ENCODE data around the gene ZNF133.
"Not testable (repeated sequence)": the region's sequence is repeated elsewhere in the genome, so short reads cannot be mapped to it uniquely, and the experiment has no call there.

Gene ZNF133

GRCh38 chr20:18287915-18288748, at the start of gene ZNF133:
ZNF133 (plus strand) TSS chr20:18288527; CDS start chr20:18305687, 17,160 bp downstream.
- peak; percentile 96 for DNase-seq
- in situ Hi-C loops (cut with MboI; ENCODE audit: low pct_unique_long_range_greater_than_20kb, low sequenced_read_pairs) = no loop called here

DNA sequence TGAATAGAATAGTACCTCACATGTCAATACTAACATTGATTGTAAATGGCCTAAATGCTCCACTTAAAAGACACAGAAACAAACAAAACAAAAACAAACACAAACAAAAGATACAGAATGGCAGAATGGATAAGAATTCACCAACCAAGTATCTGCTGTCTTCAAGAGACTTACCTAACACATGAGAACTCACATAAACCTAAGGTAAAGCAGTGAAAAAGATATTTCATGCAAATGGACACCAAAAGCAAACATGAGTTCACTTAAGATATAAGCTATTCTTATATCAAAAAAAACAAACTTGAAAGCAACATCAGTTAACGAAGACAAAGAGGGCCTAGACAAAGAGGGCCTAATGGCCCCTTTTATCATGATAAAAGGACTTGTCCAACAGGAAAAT, 47.3 kb upstream of the ZNF133 start:
- no peak for DNase-seq
- in situ Hi-C loops (cut with MboI; ENCODE audit: low pct_unique_long_range_greater_than_20kb, low sequenced_read_pairs) = no loop called here

DNA sequence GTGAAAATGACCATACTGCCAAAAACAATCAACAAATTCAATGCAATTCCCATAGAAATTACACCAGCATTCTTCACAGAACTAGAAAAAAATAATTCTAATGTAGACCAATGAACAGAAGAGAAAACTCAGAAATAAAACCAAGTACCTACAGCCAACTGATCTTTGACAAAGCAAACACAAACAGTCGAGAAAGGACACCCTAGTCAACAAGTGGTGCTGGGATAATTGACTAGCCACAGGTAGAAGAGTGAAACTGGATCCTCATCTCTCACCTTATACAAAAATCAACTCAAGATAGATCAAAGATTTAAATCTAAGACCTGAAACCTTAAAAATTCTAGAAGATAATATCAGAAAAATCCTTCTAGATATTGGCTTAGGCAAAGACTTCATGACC, 44.5 kb upstream of the ZNF133 start:
- in situ Hi-C loops (cut with MboI; ENCODE audit: low pct_unique_long_range_greater_than_20kb, low sequenced_read_pairs) = no loop called here
- no peak for DNase-seq

- in situ Hi-C loops (cut with MboI; ENCODE audit: low pct_unique_long_range_greater_than_20kb, low sequenced_read_pairs); DNase-seq: not testable (repeated sequence)
These were observed 39.8 kb upstream of the ZNF133 start for GRCh38 chr20:18248545-18248944.

- in situ Hi-C loops (cut with MboI; ENCODE audit: low pct_unique_long_range_greater_than_20kb, low sequenced_read_pairs) = no loop called here
These were observed 38.1 kb upstream of the ZNF133 start for GRCh38 chr20:18250217-18250616.

DNA sequence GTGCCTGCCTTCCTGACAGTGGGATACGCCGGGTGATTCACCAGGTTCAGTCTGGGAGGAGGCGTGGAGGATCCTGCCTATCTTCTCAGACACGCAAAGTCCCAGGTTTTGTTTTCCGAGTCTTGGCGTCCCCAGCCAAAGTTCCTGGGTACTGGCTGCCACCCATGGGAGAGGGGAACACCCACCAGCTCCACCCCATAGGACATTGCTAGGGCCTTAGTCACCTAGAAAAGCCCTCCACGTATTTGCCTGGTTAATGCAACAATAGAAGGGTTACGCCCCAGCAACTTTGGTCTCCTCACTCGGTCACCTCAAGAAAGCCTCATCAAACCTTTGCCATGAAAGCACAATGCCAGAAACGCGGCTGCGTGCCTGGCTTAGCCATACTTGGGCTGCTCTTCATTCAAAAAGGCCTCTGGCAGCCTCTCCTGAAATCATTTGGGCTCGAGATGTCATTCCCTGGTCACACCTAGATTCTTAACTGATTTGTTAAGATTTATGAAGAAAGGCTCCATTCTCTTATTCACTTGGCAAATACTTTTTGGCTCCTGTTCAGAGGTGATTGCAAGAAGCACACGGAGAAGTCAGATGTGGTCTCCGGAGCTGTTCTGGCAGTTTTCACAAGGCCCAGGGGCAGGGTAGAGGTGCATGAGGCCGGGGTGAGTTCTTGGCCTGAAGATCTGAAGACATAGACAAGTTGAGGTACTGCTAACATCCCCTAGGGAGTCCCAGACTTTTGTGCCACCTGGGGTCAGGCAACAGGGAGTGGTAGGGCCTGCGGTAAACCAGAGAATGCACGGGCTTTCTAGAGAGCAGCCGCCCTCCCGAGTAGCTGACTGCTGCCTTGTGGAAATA, 35.5 kb upstream of the ZNF133 start:
- no peak for DNase-seq
- in situ Hi-C loops (cut with MboI; ENCODE audit: low pct_unique_long_range_greater_than_20kb, low sequenced_read_pairs) = no loop called here

More at GRCh38 chr20:18250217-18250616, 38.1 kb upstream of the ZNF133 start:
- no peak for DNase-seq

GRCh38 chr20:18254615-18255014, 33.7 kb upstream of the ZNF133 start:
- DNase-seq = no peak
- in situ Hi-C loops (cut with MboI; ENCODE audit: low pct_unique_long_range_greater_than_20kb, low sequenced_read_pairs) = no loop called here

GRCh38 chr20:18255526-18255925, 32.8 kb upstream of the ZNF133 start:
- in situ Hi-C loops (cut with MboI; ENCODE audit: low pct_unique_long_range_greater_than_20kb, low sequenced_read_pairs) = no loop called here
- DNase-seq = no peak

GRCh38 chr20:18256440-18257090, 31.8 kb upstream of the ZNF133 start:
- in situ Hi-C loops (cut with MboI; ENCODE audit: low pct_unique_long_range_greater_than_20kb, low sequenced_read_pairs) = no loop called here
- no peak for DNase-seq

- DNase-seq = no peak
- in situ Hi-C loops (cut with MboI; ENCODE audit: low pct_unique_long_range_greater_than_20kb, low sequenced_read_pairs) = no loop called here
These were observed 30.0 kb upstream of the ZNF133 start for GRCh38 chr20:18258126-18258860.

DNA sequence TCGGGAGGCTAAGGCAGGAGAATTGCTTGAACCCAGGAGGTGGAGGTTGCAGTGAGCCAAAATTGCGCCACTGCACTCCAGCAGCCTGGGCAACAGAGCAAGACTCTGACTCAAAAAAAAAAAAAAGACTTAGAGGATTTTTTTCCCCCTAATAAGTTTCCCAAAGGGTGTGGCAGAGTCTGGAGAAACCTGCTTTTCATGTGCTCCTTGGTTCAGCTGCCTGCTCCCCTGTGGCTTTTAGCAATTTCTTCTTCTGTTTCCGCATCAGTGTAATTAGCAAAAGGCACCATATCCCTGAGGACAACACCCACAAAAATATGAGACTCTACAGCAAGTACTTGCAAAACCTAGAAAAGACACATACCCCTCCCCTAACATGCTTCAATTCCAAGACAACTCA, 28.6 kb upstream of the ZNF133 start:
- in situ Hi-C loops (cut with MboI; ENCODE audit: low pct_unique_long_range_greater_than_20kb, low sequenced_read_pairs) = no loop called here

GRCh38 chr20:18263723-18264122, 24.6 kb upstream of the ZNF133 start:
- in situ Hi-C loops (cut with MboI; ENCODE audit: low pct_unique_long_range_greater_than_20kb, low sequenced_read_pairs) = no loop called here
- DNase-seq = no peak

More for the DNA sequence above, 28.6 kb upstream of the ZNF133 start:
- DNase-seq = no peak

DNA sequence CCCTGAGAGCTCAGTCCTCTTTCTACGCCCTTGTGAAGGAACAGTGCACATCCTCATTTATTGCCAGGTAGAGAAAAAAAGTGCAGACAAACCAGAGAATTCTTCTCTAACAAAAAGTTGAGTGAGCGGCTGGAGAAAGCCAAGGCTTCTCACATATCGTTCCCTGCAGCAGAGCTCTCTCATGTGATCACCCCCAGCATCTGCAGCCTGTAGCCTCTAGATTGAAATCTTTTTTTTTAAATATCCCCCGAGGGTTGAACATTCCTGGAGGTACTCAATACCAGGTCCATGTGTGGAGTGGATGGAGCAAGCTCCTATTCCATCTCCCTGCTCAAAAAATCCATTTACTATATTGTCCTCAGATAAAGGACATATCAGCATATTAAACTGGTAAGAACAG, 22.9 kb upstream of the ZNF133 start:
- no peak for DNase-seq
- in situ Hi-C loops (cut with MboI; ENCODE audit: low pct_unique_long_range_greater_than_20kb, low sequenced_read_pairs) = no loop called here

GRCh38 chr20:18266282-18266681, 22.0 kb upstream of the ZNF133 start:
- in situ Hi-C loops (cut with MboI; ENCODE audit: low pct_unique_long_range_greater_than_20kb, low sequenced_read_pairs) = no loop called here
- DNase-seq = no peak

- DNase-seq = no peak
These were observed 20.5 kb upstream of the ZNF133 start for GRCh38 chr20:18267815-18268214.

DNA sequence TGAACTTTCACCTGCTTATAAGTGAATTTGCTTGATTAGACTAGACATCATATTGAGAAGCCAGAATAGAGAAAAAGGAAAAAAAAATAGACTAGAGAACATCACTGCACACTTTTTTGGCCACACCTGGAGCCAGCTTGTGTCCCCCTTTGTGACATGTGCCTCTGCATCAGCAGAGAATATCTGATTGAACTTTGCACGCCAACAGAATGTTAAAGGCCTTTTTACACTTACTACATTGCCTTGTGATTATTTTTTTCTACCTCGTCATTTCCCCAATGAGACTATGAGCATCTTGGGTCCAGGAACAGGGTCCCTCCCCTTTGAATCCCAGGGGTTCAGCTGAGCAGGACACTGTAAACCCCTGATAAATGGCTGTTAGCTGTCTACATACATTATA, 17.2 kb upstream of the ZNF133 start:
- in situ Hi-C loops (cut with MboI; ENCODE audit: low pct_unique_long_range_greater_than_20kb, low sequenced_read_pairs) = no loop called here
- no peak for DNase-seq

More at GRCh38 chr20:18267815-18268214, 20.5 kb upstream of the ZNF133 start:
- in situ Hi-C loops (cut with MboI; ENCODE audit: low pct_unique_long_range_greater_than_20kb, low sequenced_read_pairs) = no loop called here

DNA sequence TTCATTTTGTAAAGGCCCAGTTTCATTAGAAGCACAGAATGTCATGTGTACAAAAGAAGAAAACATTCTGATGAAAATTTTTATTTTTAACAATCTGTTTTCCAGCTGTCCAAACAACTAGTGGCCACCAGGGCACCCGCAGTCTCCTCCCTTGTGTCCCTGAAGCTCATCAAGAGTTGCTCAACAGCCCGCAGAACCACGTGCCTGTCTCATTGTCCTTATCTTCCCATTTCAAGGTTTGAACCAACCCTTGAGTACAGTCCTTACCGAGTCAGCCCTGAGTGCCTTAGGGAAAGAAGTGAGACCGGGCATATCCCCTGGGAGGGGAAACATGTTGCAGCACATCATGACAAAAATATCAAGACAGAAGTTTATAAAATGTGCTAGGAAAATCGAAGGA, 15.9 kb upstream of the ZNF133 start:
- in situ Hi-C loops (cut with MboI; ENCODE audit: low pct_unique_long_range_greater_than_20kb, low sequenced_read_pairs) = no loop called here
- no peak for DNase-seq

DNA sequence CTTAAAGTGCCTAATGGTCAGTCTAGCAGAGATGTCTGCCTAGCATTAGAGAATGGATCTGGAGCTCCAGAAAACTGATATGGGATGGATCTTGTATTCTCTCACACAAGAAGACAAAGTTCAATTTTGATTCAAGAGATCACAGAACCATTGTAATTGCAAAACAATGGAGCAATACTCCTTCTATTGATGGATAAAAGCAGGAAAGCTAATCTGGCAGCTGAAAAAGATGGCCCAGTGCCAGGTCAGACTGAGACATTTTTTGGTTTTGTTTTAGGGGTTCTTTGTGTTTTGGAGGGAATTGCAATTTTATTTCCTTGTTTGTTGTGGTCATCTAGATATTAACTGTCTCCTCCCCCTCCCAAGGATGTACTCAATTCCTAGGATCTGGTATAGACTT, 14.6 kb upstream of the ZNF133 start:
- in situ Hi-C loops (cut with MboI; ENCODE audit: low pct_unique_long_range_greater_than_20kb, low sequenced_read_pairs) = no loop called here
- no peak for DNase-seq

DNA sequence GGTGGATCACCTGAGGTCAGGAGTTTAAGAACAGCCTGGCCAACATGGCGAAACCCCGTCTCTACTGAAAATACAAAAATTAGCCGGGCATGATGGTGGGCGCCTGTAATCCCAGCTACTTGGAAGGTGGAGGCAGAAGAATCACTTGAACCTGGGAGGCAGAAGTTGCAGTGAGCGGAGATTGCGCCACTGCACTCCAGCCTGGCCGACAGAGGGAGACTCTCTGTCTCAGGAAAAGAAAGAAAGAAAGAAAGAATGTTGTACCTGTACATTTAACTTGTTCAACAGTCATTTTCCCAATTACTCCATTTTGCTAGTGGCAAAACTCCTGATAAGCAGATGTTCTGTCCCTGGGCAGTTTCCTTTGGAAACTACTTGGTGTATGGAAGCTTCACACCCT, 12.4 kb upstream of the ZNF133 start:
- in situ Hi-C loops (cut with MboI; ENCODE audit: low pct_unique_long_range_greater_than_20kb, low sequenced_read_pairs); DNase-seq: not testable (repeated sequence)

Data from KBM-7 (cell line).